Spinal cord (tissue), 10 donors: ENCODE results near the gene OGFOD3. TPM values are rescaled to one million over a fixed set of nuclear protein-coding genes. Genes with fewer than 3 reads are reported as not detected.
A peak's percentile ranks its signal among the peaks of the same experiment; 100 is the strongest.

Experiments
- DNase-seq, 6 donors: peaks; one replicate each; pipeline versions ENCODE4 v3.0.0 to v3.0.0-alpha.2; 2013 to 2015; ENCODE audit warnings: low spot score in 6 of 6, low read depth in 4 of 6
- H3K27ac ChIP-seq: one replicate; pipeline ENCODE4 v1.5.1; 2013; ENCODE audit warnings: low read depth, low read length, control low read depth
- H3K27me3 ChIP-seq: one replicate; pipeline ENCODE4 v1.6.1; 2013; ENCODE audit warnings: low read length; ENCODE audit not compliant: control insufficient read depth, insufficient read depth
- H3K36me3 ChIP-seq: one replicate; pipeline ENCODE4 v1.6.1; 2013; ENCODE audit warnings: low read length; ENCODE audit not compliant: control insufficient read depth, insufficient read depth
- H3K4me1 ChIP-seq: one replicate; pipeline ENCODE4 v1.6.1; 2013; ENCODE audit warnings: low read length; ENCODE audit not compliant: control insufficient read depth, insufficient read depth
- H3K4me3 ChIP-seq: one replicate; pipeline ENCODE4 v1.5.1; 2013; ENCODE audit warnings: low read depth, low read length, control low read depth
- H3K9me3 ChIP-seq: one replicate; pipeline ENCODE4 v1.6.1; 2013; ENCODE audit warnings: low read length; ENCODE audit not compliant: control insufficient read depth, insufficient read depth
- WGBS: methylation state at CpG from one replicate; pipeline ENCODE4 v1.1.5; 2013; ENCODE audit warnings: missing lambda C conversion rate; ENCODE audit not compliant: insufficient coverage; 5-methylcytosine and 5-hydroxymethylcytosine counted together
- polyA plus RNA-seq, 2 donors: library from polyadenylated mRNA; unstranded; fragments of 120-200 nt; gene quantifications; one replicate each; pipeline ENCODE4 v1.2.1, GENCODE V29; 2013; ENCODE audit not compliant: insufficient read length in 2 of 2
- total RNA-seq, 2 donors: library from RNA; depleted of rRNA in 1 of 2; stranded (reverse); fragments of 120-200 nt in 1 of 2; fragments of >200 nt in 1 of 2; gene quantifications; one replicate each; pipeline versions ENCODE4 v1.2.3 to v1.2.4, GENCODE V29; 2013 to 2014
- donor health status: healthy.

The OGFOD3 gene
- total and polyA plus RNA-seq, 4 donors: 12.5 to 31.1 (median 27.2) TPM

DNA sequence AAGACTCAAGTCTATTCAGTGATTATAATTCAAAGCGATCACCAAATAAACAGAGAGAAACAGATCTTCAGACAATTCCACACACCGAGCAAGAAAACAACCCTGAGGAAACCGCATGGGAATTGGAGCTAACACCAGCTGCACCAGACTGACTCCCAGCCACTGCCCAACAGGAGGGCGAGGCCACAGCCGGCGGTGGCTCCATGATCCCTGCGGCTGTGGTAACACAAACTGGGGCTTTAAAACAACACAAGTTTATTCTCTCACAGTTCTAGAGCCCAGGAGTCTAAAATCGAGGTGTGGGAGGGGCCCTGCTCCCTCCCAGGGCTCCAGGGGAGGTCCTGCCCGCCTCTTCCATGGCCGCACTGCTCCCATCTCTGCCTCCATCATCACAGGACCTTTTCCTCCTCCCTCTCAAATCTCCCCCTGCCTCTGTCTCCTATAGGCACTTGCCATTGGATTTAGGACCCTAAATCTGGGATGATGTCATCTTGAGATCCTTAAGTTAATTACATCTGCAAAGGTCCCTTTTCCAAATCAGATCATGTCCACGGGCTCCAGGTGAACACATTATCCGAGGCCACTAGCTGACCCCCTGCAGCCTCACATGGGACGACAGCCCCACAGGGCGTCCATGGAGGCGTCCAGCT lies 10.0 kb downstream of the OGFOD3 start:
- Histone ChIP-seq H3K27me3 (no peaks in the 10 kb centered on the region), H3K27ac (no peak overlapping the region), H3K4me1 (no peaks in the 10 kb centered on the region), H3K9me3 (no peaks in the 10 kb centered on the region), H3K36me3 (peaks cover 68% of the 10 kb centered on the region), H3K4me3 (no peak overlapping the region)
- WGBS: 87% methylated on average over 12 of the region's 15 CpGs
- no peak for DNase-seq

GRCh38 chr17:82407255-82407654 lies 11.1 kb downstream of the OGFOD3 start:
- Histone ChIP-seq H3K9me3 (no peaks in the 10 kb centered on the region), H3K27me3 (no peaks in the 10 kb centered on the region), H3K4me1 (no peaks in the 10 kb centered on the region), H3K36me3 (peaks cover 69% of the 10 kb centered on the region), H3K4me3 (no peak overlapping the region), H3K27ac (no peak overlapping the region)
- WGBS: 93% methylated on average over 13 of the region's 13 CpGs
- no peak for DNase-seq

GRCh38 chr17:82406131-82406671 lies 12.2 kb downstream of the OGFOD3 start:
- WGBS: 97% methylated on average over 13 of the region's 14 CpGs
- H3K9me3 ChIP-seq: no peaks in the 10 kb centered on the region
- no peak overlapping the region for H3K27ac ChIP-seq
- H3K4me1 ChIP-seq: no peaks in the 10 kb centered on the region
- no peaks in the 10 kb centered on the region for H3K27me3 ChIP-seq
- peaks cover 74% of the 10 kb centered on the region for H3K36me3 ChIP-seq
- no peak for DNase-seq
- no peak overlapping the region for H3K4me3 ChIP-seq

DNA sequence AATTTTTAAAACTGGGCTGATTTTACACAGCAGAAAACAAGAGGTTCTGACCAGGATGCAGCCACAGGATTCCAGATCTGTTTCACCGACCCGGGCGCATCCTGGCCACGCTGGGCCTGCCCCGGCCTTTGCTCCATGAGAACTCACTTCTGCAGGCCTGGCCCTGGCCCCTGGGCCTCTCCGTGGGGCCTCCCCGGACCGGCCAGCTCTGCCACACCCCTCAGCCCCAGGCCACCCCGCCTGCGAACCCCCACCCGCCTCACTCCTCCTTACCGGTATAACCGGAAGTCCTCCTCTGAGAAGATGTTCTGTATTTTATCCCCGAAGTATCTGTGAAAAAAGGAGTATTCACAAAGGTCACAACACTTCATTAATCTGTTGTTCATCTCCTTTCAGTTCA lies 13.3 kb downstream of the OGFOD3 start:
- WGBS: 91% methylated on average over 10 of the region's 14 CpGs
- H3K36me3 ChIP-seq: peaks cover 76% of the 10 kb centered on the region
- H3K4me1 ChIP-seq: peaks cover 2% of the 10 kb centered on the region
- no peak overlapping the region for H3K4me3 ChIP-seq
- DNase-seq: no peak
- no peaks in the 10 kb centered on the region for H3K27me3 ChIP-seq
- no peak overlapping the region for H3K27ac ChIP-seq
- no peaks in the 10 kb centered on the region for H3K9me3 ChIP-seq

DNA sequence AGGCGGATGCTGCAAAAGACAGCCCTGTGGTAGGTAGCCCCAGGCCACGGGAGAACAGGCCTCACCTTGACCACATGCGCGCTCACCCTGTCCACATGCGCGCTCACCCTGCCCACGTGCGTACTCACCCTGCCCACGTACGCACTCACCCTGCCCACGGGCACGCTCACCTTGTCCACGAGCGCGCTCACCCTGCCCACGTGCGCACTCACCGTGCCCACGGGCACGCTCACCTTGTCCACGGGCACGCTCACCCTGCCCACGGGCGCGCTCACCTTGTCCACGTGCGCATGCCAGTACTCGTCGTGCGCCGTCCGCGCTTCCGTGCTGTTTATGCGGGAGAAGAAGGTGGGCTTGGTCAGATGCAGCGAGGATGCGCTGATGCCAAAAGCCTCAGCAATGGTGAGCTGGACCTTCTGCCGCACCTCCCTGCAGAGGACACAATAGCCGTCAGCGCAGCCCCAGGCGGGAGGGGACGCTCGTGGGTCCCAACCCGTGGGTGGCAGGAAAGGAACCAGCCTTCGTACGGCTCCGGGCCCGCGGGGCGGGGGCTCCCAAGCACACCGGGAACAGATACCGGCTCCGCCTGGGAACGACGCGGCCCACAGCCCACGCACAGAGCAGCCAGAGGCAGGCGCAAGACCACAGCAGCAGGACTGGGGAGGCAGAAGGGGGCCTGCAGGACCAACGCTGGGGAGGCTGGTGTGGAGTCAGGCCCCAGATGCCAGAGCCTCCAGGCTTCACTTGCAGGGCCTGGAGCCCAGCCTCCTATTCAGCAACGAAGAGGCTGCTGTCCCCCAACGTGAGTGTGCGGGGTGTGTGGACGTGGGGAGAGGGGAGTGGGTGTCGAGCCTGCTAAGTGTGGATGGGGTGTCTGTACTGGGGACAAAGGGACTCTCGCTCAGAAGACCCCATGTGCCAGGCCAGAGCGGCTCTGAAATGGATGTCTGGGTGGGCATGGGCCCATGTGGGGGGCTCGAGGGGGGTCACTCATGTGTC lies 14.4 kb downstream of the OGFOD3 start:
- H3K27me3 ChIP-seq: no peaks in the 10 kb centered on the region
- peaks cover 13% of the 10 kb centered on the region for H3K4me1 ChIP-seq
- no peak overlapping the region for H3K27ac ChIP-seq
- H3K36me3 ChIP-seq: peaks cover 78% of the 10 kb centered on the region
- WGBS: 97% methylated on average over 65 of the region's 67 CpGs
- DNase-seq: no peak
- no peak overlapping the region for H3K4me3 ChIP-seq
- H3K9me3 ChIP-seq: no peaks in the 10 kb centered on the region

- Histone ChIP-seq H3K27me3 (no peaks in the 10 kb centered on the region), H3K9me3 (no peaks in the 10 kb centered on the region), H3K27ac (no peak overlapping the region), H3K4me3 (no peak overlapping the region), H3K4me1 (peaks cover 14% of the 10 kb centered on the region), H3K36me3 (peaks cover 73% of the 10 kb centered on the region)
- 94% methylated on average over 4 of the region's 7 CpGs for WGBS
- no peak for DNase-seq
Measured at GRCh38 chr17:82402865-82403264, 15.5 kb downstream of the OGFOD3 start.

DNA sequence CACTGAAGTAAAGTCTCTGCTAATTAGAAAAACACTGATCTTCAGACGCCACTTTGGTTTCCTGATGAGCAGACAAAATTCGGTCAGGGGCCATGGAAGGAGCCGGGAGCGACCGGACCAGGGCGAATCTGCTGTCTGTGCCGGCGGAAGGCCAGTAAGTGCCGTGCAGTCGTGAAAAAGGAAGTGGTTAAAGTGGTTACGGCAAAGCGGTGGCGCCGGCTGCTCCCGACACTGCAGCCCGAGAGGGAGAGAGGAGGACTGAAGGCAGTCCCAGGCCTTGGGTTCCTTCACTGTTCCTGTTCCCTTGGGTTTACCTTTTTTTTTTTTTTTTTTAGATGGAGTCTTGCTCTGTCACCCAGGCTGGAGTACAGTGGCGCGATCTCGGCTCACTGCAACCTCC lies 17.6 kb downstream of the OGFOD3 start:
- no peaks in the 10 kb centered on the region for H3K27me3 ChIP-seq
- 87% methylated on average over 15 of the region's 19 CpGs for WGBS
- peaks cover 14% of the 10 kb centered on the region for H3K4me1 ChIP-seq
- no peak overlapping the region for H3K4me3 ChIP-seq
- no peaks in the 10 kb centered on the region for H3K9me3 ChIP-seq
- no peak overlapping the region for H3K27ac ChIP-seq
- peaks cover 75% of the 10 kb centered on the region for H3K36me3 ChIP-seq
- DNase-seq: no peak

DNA sequence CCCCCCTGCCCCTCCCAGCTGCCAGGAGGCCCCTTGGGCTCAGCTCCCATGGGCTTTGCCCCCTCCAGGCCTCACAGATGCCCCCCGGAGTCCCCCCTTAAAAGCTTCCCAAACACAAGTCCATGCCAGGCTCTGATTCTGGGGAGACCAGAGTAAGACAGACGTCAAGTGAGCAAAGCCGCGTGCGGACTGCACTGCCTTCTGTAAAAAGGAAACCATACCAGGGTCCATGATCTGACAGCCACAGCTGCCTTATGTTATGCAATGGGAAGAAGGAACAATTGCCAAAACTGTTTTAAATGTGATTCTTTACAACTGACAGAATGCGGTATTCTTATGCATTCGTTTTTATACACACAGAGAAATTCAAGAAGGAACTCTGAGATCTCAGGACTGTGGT lies 18.2 kb downstream of the OGFOD3 start:
- DNase-seq: peak in 1 of 6 donors; percentile 12
- Histone ChIP-seq H3K9me3 (no peaks in the 10 kb centered on the region), H3K36me3 (peaks cover 75% of the 10 kb centered on the region), H3K27ac (no peak overlapping the region), H3K4me1 (peaks cover 14% of the 10 kb centered on the region), H3K27me3 (no peaks in the 10 kb centered on the region), H3K4me3 (no peak overlapping the region)
- 72% methylated on average over 4 of the region's 7 CpGs for WGBS

DNA sequence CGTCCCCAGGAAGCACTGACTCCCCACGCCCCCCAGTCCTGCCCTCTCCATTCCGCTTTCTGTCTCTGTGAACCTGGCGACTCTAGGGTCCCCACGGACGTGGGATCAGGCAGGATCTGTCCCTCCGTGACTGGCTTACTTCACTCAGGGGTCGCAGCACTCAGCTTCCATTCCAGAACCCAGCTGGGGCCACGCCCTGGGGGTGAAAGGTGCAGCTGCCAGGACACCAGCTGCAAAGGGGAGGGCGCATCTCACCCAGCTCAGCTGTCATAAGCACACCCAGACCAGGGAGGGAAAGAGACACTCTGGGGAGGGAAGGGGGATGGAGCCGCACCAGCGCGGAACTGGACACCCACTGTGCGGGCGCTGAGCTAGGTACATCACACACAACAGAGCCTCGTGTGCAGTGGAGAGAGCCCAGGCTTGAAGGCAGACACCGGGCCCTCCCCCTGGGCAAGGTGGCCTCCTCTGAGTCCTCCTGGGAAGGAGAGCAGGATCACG lies 18.7 kb downstream of the OGFOD3 start:
- DNase-seq: peak in 1 of 6 donors; percentile 24
- Histone ChIP-seq H3K4me1 (peaks cover 14% of the 10 kb centered on the region), H3K27me3 (no peaks in the 10 kb centered on the region), H3K27ac (peak overlapping the region; percentile 16), H3K36me3 (peaks cover 75% of the 10 kb centered on the region), H3K9me3 (no peaks in the 10 kb centered on the region), H3K4me3 (no peak overlapping the region)
- 62% methylated on average over 16 of the region's 18 CpGs for WGBS
